GM19468 (cell line): Measurements from ENCODE around the gene TNNC1.

Experiments
- ATAC-seq: cut with Tn5 transposase; IDR thresholded peaks from one replicate; pipeline ENCODE4 v1.9.1; 2021; ENCODE audit warnings: mild to moderate bottlenecking, moderate library complexity, moderate number of reproducible peaks; ENCODE audit not compliant: unreplicated experiment; ENCODE audit errors: extremely low read depth

Gene TNNC1

DNA sequence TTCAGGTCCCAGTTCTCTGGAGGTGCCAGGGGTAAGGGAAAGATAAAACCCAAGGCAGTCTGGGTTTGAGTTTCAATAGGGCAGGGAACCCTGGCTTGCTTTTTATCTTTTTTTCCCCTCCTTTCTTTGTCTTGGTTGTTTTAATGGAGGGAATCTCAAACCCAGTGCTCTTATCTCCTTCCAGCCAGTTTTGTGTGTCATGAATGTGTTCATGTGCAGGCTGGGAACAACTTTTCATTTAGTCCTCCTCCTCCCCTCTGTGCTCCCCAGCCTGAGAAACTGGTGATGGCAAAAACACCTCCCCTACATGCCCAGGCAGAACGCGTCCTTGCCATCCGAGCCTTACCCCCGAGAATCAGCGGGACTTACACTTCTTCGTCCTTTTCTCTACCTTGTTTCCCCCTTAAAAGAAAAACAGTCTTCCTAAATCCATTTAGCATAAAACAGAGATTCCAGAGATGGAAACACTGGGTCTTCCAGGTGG lies 19.8 kb downstream of the TNNC1 start:
- no peak for ATAC-seq

GRCh38 chr3:52433328-52433995 lies 20.4 kb downstream of the TNNC1 start:
- ATAC-seq, result no peak

DNA sequence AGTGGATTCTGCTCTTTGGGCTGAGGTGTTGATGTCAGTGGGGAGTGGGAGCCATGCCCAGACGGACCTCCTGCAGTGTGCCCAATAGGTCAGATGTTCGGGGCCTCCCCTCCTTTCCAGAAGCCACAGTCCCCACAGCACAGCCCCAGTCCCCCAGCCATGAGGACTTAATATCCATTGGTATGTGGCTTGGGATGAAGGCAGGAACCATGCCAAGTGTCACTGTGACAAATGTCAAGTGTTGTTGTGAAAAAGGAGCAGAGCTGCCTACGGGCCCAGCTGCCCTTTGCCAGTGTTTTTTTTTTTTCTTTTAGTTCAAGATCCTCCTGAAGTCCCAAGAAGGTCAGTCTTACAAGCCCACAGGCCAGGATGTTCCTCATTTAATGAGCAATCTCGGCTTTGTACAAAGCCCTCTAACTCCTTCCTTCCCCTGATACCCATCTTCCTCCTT lies 21.1 kb downstream of the TNNC1 start:
- no peak for ATAC-seq

- no peak for ATAC-seq
Measured at GRCh38 chr3:52432225-52432624, 21.6 kb downstream of the TNNC1 start.

DNA sequence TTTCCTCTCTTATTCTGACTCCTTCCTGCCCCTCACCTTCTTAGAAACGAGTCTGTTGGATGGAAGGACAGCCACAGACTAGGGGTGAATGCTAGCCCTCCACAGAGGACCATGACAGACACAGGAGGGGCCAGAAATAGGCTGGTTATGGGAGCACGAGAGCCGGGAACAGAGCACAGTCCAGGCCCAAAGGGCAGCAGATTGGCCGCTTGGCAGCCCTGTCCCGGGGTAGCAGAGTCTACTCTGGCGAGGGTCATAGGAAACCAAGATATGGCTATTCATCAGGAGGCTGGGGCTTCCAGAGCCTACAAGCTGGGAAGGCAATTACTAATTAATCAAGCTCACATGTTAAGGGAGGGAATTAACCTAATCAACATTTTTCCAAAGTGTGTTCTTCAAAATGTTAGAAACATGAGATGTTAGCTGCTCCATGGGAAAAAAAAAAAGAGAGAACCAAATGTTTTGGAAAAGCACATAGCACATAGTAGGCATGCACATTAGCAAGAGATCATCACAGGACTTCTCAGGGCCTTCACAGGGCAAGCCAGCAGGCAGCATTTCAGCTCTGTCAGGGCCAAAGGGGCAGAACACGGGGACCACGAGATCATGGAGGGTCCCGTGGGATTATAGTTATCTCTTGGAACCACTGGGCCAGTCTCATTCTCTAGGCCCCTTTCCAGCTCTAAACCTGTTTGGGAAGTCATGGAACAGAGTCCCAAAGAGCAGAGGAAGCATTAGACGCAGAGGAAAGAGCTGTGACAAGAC lies 22.2 kb downstream of the TNNC1 start:
- no peak for ATAC-seq

DNA sequence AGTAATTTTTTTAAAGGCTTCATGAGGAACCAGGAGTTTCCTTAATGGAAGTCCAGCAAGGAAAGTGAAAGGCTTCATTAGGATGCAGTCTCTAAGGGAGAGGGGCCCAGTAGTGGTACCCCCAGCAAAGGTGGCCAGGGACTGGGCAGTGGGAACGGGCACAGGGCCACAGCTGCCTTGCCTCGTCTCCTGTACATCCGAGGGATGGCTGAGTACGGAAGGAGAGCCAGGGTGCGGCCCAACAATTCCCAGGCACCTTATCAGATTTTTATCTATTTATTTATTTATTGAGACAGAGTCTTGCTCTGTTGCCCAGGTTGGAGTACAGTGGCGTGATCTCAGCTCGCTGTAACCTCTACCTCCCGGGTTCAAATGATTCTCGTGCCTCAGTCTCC lies 23.4 kb downstream of the TNNC1 start:
- ATAC-seq, result no peak

GRCh38 chr3:52429779-52430415 lies 23.9 kb downstream of the TNNC1 start:
- ATAC-seq, result no peak

DNA sequence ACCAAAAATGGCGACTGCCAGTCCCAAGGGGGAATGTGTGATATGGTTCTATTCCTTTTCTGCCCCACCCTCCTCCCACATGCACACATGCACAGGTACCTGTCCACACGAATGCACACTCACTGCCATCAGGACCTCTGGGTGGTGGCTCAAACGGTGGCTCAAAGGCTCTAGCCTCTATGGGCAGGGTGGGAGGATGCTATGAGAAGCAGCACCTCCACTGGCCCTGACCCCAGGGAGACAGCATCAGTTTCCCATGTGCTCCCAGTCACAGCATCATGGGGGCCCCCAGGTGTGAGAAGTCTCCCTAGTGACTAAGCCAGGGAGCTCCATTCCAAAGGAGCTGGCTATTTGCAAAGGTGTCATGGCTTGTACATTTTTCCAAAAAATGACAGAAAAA lies 24.8 kb downstream of the TNNC1 start:
- no peak for ATAC-seq

DNA sequence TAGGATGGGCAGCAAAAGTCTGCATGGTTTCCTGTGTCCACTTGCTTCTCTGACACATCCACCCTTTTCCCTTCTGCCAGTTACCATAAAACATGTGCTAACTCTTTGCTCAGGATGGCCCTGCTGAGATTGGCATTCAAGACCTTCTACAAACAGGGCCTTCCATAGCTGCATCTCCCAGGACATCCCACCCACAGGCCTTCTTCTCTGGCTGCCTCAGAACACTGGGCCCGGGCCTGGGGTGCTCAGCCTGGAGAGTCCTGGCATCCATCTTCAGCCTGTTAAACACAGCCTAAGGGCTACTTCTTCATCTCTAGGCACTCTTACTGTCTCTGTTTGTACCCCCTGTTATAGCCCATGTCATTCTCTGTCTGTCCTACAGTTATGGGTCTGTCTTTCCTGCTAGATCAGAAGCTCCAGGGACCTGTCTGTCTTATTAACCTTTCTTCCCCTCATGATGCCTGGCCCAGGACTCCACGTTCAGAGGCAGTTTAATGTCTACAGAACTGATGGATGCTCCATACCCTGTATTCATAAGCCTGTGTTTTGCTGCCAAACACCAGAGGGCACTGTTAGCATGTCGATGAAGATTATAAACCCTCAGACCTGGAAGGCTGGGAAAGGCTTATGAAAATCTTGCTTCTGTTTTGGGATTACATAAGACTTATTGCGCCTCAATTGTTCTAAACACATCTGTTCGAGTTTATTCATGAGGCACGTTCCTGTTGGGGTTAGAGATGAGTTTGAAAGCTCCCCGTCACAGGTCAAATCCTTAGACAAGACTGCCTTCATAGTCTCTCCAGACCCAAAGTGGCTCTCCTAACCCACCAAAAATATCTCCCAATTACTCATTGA lies 25.5 kb downstream of the TNNC1 start:
- ATAC-seq, result no peak

GRCh38 chr3:52423173-52423572 lies 30.7 kb downstream of the TNNC1 start:
- no peak for ATAC-seq

- no peak for ATAC-seq
Measured at GRCh38 chr3:52422669-52423068, 31.2 kb downstream of the TNNC1 start.

- no peak for ATAC-seq
Measured at GRCh38 chr3:52420388-52420787, 33.5 kb downstream of the TNNC1 start.

GRCh38 chr3:52415800-52416199 lies 38.0 kb downstream of the TNNC1 start:
- no peak for ATAC-seq

DNA sequence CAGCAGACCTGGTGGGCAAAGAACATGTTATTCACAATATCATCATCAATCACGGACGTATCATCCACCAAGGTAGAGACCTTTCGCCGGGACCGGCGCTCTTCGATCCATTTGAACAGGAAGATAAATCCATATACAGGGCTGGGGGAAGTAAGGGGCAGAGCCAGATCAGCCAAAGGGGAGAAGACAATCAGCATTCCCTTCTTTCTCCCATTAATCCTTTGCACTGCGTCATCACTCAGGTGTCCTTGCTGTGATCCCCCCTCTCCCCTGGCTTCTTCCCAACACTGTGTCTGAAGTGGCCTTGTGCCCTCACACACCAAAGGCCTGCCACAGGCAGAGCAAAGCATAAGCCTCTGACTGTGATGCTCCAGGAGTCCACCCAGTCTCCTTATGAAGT lies 45.4 kb downstream of the TNNC1 start:
- ATAC-seq, result no peak

DNA sequence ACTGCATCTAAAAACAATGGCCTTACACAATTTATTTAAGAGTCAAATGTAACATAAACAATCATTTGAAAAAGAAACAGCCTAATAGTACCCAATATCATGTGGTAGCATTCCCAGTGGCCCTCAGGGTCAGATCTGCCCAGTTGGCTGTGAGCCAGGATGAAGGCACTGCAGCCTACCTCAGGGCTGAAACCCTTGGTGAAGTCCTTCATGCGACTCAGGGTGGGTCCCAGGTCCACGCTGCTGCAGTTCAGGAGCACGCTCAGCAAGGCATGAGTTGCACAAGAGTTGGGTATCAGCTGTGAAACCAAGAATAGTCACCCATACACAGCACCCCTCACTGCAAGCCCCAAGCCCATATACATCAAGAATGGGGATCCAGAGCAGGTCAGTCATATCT lies 46.1 kb downstream of the TNNC1 start:
- no peak for ATAC-seq

GRCh38 chr3:52406791-52407510 lies 46.9 kb downstream of the TNNC1 start:
- ATAC-seq, result no peak

DNA sequence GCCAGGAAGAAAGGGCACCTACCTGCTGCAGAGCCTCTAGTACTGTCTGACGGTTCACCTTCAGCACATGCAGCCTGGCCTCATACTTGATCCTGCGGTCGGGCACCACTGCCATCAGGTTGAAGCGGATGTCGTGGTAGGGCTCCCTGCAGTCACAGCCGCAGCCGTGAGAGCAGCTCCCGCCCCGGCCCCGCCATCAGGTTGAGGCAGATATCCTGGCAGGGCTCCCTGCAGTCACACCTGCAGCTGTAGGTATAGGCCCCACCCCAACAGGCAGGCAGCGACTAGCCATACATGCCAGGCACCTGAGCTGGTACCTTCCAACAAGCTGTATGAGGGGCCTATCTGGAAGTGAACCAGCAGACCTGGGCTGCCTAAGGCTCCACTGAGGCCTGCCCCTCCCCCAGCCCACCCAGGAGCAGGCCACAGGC lies 47.6 kb downstream of the TNNC1 start:
- ATAC-seq, result no peak

DNA sequence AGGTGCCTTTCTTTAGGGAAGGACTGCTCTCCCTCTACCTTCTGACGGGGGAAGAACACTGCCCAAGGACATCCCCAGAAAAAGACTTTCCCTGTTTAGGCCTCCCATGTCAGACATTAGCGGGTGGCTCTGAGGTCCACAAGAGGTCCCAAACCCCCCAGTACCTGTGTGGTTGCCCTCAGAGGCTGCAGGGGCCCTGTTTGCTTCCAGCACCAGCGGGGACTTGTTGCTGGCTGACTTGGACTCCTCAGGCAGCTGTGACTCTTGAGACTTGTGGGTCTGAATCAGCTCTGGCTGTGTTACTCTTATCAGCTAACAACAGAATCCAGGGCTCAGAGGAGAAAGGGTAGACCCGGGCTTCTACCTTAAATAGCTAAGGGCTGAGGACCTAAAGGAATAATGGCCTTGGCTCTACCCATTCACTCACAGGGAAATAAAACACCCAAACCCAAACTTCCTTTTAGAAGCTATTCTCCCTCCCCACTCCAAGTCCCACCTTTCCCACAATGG lies 48.2 kb downstream of the TNNC1 start:
- no peak for ATAC-seq

DNA sequence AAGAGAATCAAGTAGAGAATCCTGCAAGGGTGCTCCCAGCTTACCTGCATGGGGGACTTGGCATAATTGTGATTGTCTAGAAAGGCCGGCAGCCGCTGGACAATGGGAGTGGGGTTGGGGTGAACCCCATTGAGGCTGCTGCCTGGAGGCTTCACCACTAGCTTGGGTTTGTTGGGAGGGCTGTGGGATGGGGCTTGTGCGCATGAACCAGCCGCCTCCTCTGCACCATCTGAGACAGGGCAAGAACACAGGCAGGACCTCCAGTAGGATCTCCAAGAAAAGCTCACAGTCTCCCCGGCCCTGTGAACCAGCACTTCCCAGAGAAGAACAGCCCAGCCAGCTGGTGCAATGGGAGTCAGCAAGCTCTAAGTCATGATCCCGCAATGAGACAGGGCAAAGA lies 48.8 kb downstream of the TNNC1 start:
- no peak for ATAC-seq
